Activated B cell treated with CpG ODN at 0.5 μM for 24 hours (primary cell): Measurements from ENCODE around the gene CERK. TPM values are rescaled to one million over a fixed set of nuclear protein-coding genes. Genes with fewer than 3 reads are reported as not detected.

Experiments used
- ATAC-seq: fragments of 200-7000 bp; cut with Tn5 transposase; one replicate; pipeline ENCODE4 v1.10.0; 2021; ENCODE audit warnings: low read depth, mild to moderate bottlenecking, moderate library complexity
- CTCF ChIA-PET: fragments of 350-600 bp; sonication (Branson Sonifier 250); formaldehyde crosslinking; loops from one replicate; lab custom pipeline; 2021; ENCODE audit warnings: antibody characterized with exemption; lab: Charles Lee
- POLR2A ChIA-PET: fragments of 350-600 bp; sonication (Branson Sonifier 250); formaldehyde crosslinking; loops from one replicate; lab custom pipeline; 2021; ENCODE audit warnings: antibody characterized with exemption; lab: Charles Lee
- DNase-seq: peaks from one replicate; pipeline ENCODE4 v3.0.0; 2022
- H3K27ac Mint-ChIP-seq: one replicate; pipeline ENCODE4 v1.8.0; 2020; ENCODE audit warnings: mixed read lengths
- H3K27me3 Mint-ChIP-seq: one replicate; pipeline ENCODE4 v1.8.0; 2021; ENCODE audit warnings: mixed read lengths
- H3K36me3 Mint-ChIP-seq: one replicate; pipeline ENCODE4 v1.8.0; 2021; ENCODE audit warnings: low read depth, mixed read lengths
- H3K4me1 Mint-ChIP-seq: one replicate; pipeline ENCODE4 v1.8.0; 2021; ENCODE audit warnings: mixed read lengths
- H3K4me3 Mint-ChIP-seq: one replicate; pipeline ENCODE4 v1.8.0; 2020; ENCODE audit warnings: mild to moderate bottlenecking, mixed read lengths
- H3K9me3 Mint-ChIP-seq: one replicate; pipeline ENCODE4 v1.8.0; 2020; ENCODE audit warnings: mixed read lengths
- CTCF ChIP-seq: fragments of 200-600 bp; IDR thresholded peaks from one replicate; pipeline ENCODE4 v1.8.0; 2022; ENCODE audit warnings: antibody characterized with exemption, mild to moderate bottlenecking
- intact Hi-C: fragments of 100-400 bp; cut with micrococcal nuclease; formaldehyde crosslinking; loops from one replicate; pipeline ENCODE4 v1.15.1; 2024
- total RNA-seq: library from RNA; stranded (reverse); gene quantifications from 2 replicates; pipeline ENCODE4 v1.2.3, GENCODE V29; 2022

The CERK gene
- total RNA-seq, 1 donor from 2014 or later, result 13.8 TPM

DNA sequence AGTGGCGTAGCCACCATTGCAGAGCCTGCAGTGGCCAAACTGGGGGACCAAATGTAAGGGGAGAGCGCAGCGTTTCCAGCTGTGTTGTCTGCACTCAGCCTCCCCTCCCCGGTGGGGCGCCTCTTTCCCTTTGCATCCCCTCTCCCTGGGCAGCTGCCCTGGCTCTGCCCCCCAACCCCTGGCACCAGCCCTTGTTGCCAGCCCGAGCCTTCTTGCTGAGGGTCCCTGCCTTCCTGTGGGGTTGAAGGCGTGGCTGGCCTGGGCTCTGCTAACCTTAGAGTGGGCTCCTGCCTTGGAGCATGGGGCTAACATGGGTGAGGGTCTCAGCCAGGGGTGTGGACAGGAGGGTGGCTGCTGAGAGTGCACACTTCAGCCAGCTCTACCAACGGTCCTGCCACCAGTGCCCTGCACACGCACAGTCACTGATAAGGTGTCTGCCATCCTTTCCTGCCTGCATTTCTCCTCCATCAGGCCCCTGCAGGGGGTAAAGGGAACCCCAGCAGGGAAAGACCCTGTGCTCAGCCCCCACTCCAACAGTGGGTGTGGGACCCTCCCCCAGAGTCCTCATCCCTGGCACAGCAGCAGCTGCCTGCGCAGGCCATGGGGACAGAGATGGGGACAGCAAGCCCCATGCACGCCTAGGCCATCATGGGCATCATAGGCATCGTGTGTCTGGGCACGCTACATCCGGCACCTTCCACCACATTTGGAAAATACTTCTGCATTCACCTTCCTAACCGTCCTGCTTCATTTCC is 43.5 kb downstream of the CERK start:
- no peak for ATAC-seq
- Mint-ChIP-seq H3K4me1 (no peaks in the 10 kb centered on the region), H3K27ac (no peak overlapping the region), H3K9me3 (no peaks in the 10 kb centered on the region), H3K4me3 (no peak overlapping the region), H3K27me3 (no peaks in the 10 kb centered on the region), H3K36me3 (peaks cover 73% of the 10 kb centered on the region)
- intact Hi-C loops, result no loop called here
- TF ChIP-seq CTCF, result no peak
- no peak for DNase-seq
- POLR2A ChIA-PET, result no interaction called here
- CTCF ChIA-PET, result interaction anchor here (1.6 kb wide), 1 partner anchor 131 kb away, joined by 4 read pairs; no protein-coding TSS in a partner anchor

DNA sequence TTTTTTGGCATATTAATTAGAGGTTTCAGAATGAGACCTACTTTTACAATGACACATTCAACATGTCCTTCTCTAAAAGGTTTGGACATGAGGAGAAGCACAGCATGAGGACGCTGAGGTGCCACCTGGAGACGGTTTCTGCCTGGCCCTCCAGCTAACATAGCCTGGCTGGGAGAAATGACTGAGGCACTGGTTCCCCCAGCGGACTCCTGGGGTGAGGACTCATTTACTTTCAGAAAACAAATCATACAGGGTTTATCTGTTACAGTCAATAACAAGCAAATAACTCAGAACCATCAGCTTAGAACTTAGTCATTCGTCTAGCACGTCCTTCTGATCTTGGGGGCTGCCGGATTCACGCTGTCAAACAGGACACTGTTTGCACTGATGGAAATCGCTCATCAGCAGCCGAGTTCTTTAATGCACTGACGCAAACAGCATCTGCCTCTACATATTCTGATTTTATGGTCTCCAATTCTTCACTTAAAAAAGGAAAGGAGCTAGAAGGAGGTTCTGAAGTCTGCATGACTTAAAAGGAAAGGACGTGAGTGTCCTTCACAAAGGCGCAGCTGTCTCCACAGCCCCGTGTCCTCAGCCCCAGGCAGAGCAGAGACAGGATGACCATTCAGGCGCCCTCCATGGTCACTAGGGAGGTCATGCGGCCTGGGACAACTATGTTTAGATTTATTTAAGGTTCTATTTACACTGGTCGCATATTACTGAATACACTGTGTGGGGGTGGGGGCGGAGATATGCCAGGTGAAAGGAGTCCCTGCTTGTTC is 44.2 kb downstream of the CERK start:
- ChIA-PET POLR2A (interaction anchor here (0.6 kb wide), 1 partner anchor 22 kb away, joined by 9 read pairs; no protein-coding TSS in a partner anchor), CTCF (interaction anchor here (1.6 kb wide), 1 partner anchor 131 kb away, joined by 4 read pairs; no protein-coding TSS in a partner anchor)
- no peak for TF ChIP-seq CTCF
- intact Hi-C loops, result no loop called here
- peaks cover 73% of the 10 kb centered on the region for H3K36me3 Mint-ChIP-seq
- H3K27ac Mint-ChIP-seq, result no peak overlapping the region
- H3K4me1 Mint-ChIP-seq, result no peaks in the 10 kb centered on the region
- no peaks in the 10 kb centered on the region for H3K9me3 Mint-ChIP-seq
- no peak for ATAC-seq
- H3K4me3 Mint-ChIP-seq, result no peak overlapping the region
- no peaks in the 10 kb centered on the region for H3K27me3 Mint-ChIP-seq
- DNase-seq, result no peak

GRCh38 chr22:46691571-46691970 is 46.5 kb downstream of the CERK start:
- no peaks in the 10 kb centered on the region for H3K27me3 Mint-ChIP-seq
- intact Hi-C loops, result no loop called here
- ATAC-seq (no peak), DNase-seq (no peak)
- no peak overlapping the region for H3K4me3 Mint-ChIP-seq
- ChIA-PET CTCF (no interaction called here), POLR2A (interaction anchor here (0.6 kb wide), 1 partner anchor 1336 kb away, joined by 5 read pairs; no protein-coding TSS in a partner anchor)
- H3K4me1 Mint-ChIP-seq, result peaks cover 2% of the 10 kb centered on the region
- no peaks in the 10 kb centered on the region for H3K9me3 Mint-ChIP-seq
- H3K36me3 Mint-ChIP-seq, result peaks cover 71% of the 10 kb centered on the region
- H3K27ac Mint-ChIP-seq, result no peak overlapping the region
- no peak for TF ChIP-seq CTCF

DNA sequence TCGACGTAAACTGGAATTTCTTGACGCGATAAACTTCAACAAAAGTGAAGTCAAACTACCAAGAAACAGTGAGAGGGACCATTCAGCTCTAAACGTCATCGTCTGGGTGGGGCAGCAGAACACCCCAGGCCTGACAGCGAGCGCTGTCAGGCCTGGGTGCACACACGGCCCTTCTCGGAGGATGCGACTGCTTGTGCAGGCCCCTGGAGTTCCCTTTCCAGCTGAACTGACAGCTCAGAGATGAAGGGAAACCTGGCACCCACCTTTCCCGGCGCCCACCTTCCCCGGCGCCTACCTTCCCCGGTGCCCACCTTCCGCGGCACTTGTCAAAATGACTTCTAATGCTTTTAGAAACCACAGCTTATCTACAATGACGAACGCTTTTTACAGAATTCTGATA is 47.9 kb downstream of the CERK start:
- Mint-ChIP-seq H3K9me3 (no peaks in the 10 kb centered on the region), H3K4me1 (peaks cover 15% of the 10 kb centered on the region), H3K36me3 (peaks cover 70% of the 10 kb centered on the region), H3K4me3 (no peak overlapping the region), H3K27ac (no peak overlapping the region), H3K27me3 (no peaks in the 10 kb centered on the region)
- ATAC-seq (no peak), DNase-seq (no peak)
- ChIA-PET CTCF (no interaction called here), POLR2A (interaction anchor here (0.5 kb wide), 1 partner anchor 87 kb away, joined by 10 read pairs; no protein-coding TSS in a partner anchor)
- TF ChIP-seq CTCF, result no peak
- intact Hi-C loops, result no loop called here

GRCh38 chr22:46688949-46689348 is 49.1 kb downstream of the CERK start:
- H3K27ac Mint-ChIP-seq, result no peak overlapping the region
- intact Hi-C loops, result no loop called here
- ChIA-PET POLR2A (no interaction called here), CTCF (no interaction called here)
- H3K27me3 Mint-ChIP-seq, result no peaks in the 10 kb centered on the region
- no peak overlapping the region for H3K4me3 Mint-ChIP-seq
- H3K4me1 Mint-ChIP-seq, result peaks cover 27% of the 10 kb centered on the region
- ATAC-seq, result no peak
- peaks cover 61% of the 10 kb centered on the region for H3K36me3 Mint-ChIP-seq
- no peaks in the 10 kb centered on the region for H3K9me3 Mint-ChIP-seq
- no peak for TF ChIP-seq CTCF
- DNase-seq, result no peak
